Measurements from ENCODE around the gene SLC25A30.

- TF ChIP-seq CTCF (IDR thresholded peaks at IDR 0.05) = no peak
- no peak for TF ChIP-seq POLR2A (IDR thresholded peaks at IDR 0.05)
Measured at GRCh38 chr13:45437947-45438346, 19.8 kb upstream of the SLC25A30 start.
